H1 (cell line): Measurements from ENCODE around the gene VRK3. TPM values are rescaled to one million over a fixed set of nuclear protein-coding genes. Genes with fewer than 3 reads are reported as not detected.

Source experiments
- ATF3 ChIP-seq: IDR thresholded peaks from 2 replicates; pipeline ENCODE4 v1.6.1; 2011; ENCODE audit warnings: low read depth, mild to moderate bottlenecking, low read length; ENCODE audit not compliant: insufficient read depth
- CTBP2 ChIP-seq: IDR thresholded peaks from 2 replicates; pipeline ENCODE4 v1.7.0; 2011; ENCODE audit warnings: borderline replicate concordance, mild to moderate bottlenecking, moderate library complexity, mixed read lengths, low read length; ENCODE audit not compliant: insufficient read depth, insufficient read length
- GTF2F1 ChIP-seq: IDR thresholded peaks from 2 replicates; pipeline ENCODE4 v1.6.1; 2012; ENCODE audit warnings: low read depth, low read length, improper control_type of control experiment, borderline replicate concordance
- HDAC2 ChIP-seq, 2 experiments: fragments of 300-600 bp in 1 of 2; sonication (generic) in 1 of 2; IDR thresholded peaks; 2 replicates each; pipeline ENCODE4 v1.6.1; 2011 to 2012; ENCODE audit warnings: low read depth in 2 of 2, low read length in 2 of 2, mild to moderate bottlenecking in 2 of 2, moderate library complexity in 2 of 2, borderline replicate concordance in 1 of 2, inconsistent platforms in 1 of 2
- KDM5A ChIP-seq: fragments of 200-600 bp; IDR thresholded peaks from 2 replicates; pipeline ENCODE4 v1.7.1; 2012; ENCODE audit warnings: mild to moderate bottlenecking, low read length, inconsistent platforms, mixed read lengths
- NRF1 ChIP-seq: IDR thresholded peaks from 2 replicates; pipeline ENCODE4 v1.6.1; 2011; ENCODE audit warnings: mild to moderate bottlenecking, low read depth, low read length, improper control_type of control experiment
- RAD21 ChIP-seq, 2 experiments: IDR thresholded peaks in 1 of 2; conservative IDR thresholded peaks in 1 of 2; 2 replicates each; pipeline ENCODE4 v1.6.1; 2011; ENCODE audit warnings: low read depth in 2 of 2, low read length in 2 of 2, improper control_type of control experiment in 1 of 2, inconsistent platforms in 1 of 2, mild to moderate bottlenecking in 1 of 2, moderate library complexity in 1 of 2
- RBBP5 ChIP-seq: IDR thresholded peaks from 2 replicates; pipeline ENCODE4 v1.7.1; 2012; ENCODE audit warnings: low read depth, mild to moderate bottlenecking, inconsistent platforms, low read length, moderate library complexity, borderline replicate concordance
- RXRA ChIP-seq: IDR thresholded peaks from 2 replicates; pipeline ENCODE4 v1.6.1; 2011; ENCODE audit warnings: low read depth, mild to moderate bottlenecking, low read length, moderate library complexity; ENCODE audit not compliant: insufficient read depth
- TBP ChIP-seq: IDR thresholded peaks from 2 replicates; pipeline ENCODE4 v1.6.1; 2011; ENCODE audit warnings: low read depth, low read length, improper control_type of control experiment
- polyA plus RNA-seq, 7 experiments: library from polyadenylated mRNA; depleted of rRNA in 3 of 7; stranded (reverse) in 5 of 7; unstranded in 2 of 7; fragments of >200 nt in 5 of 7; fragments of 200-250 nt in 2 of 7; gene quantifications; 1 replicate in 5 of 7; 2 replicates in 1 of 7; 4 replicates in 1 of 7; pipeline versions ENCODE4 v1.2.1 to v1.2.3, GENCODE V29; 2011 to 2013; ENCODE audit warnings: missing spikeins in 2 of 7, mixed read lengths in 2 of 7
- total RNA-seq: library from RNA; stranded (reverse); fragmentation: NEBNext Ultra II Directional; extraction: Animal tissue kit (Norgen Biotek cat#: 25700); gene quantifications from 2 replicates; pipeline ENCODE4 v1.2.1, GENCODE V29; 2021

VRK3 gene
- total and polyA plus RNA-seq, 2 of the 8 experiments (the other 6 are each of a cell fraction or from before 2014, with no cell fraction given) = 21.3 to 36.1 TPM

- TF ChIP-seq RAD21 (IDR thresholded peaks at IDR 0.05 in 1 of 2, conservative IDR thresholded peaks at IDR 0.05 in 1 of 2; ENCODE audit: low read depth in 2 of 2, low read length in 2 of 2) = no peak
- no peak for TF ChIP-seq GTF2F1
- TF ChIP-seq KDM5A = no peak
- no peak for TF ChIP-seq HDAC2 (IDR thresholded peaks at IDR 0.05; ENCODE audit: borderline replicate concordance in 1 of 2, low read depth in 2 of 2, low read length in 2 of 2)
- no peak for TF ChIP-seq ATF3
- TF ChIP-seq RXRA = no peak
- no peak for TF ChIP-seq NRF1
- no peak for TF ChIP-seq TBP
- no peak for TF ChIP-seq RBBP5
- no peak for TF ChIP-seq CTBP2
Observed at GRCh38 chr19:49988007-49988406, 37.2 kb downstream of the VRK3 start (continued).
